ENCODE measurements around the gene NDUFA12.
"Not testable (repeated sequence)": the region's sequence is repeated elsewhere in the genome, so short reads cannot be mapped to it uniquely, and the experiment has no call there.

Gene NDUFA12

DNA sequence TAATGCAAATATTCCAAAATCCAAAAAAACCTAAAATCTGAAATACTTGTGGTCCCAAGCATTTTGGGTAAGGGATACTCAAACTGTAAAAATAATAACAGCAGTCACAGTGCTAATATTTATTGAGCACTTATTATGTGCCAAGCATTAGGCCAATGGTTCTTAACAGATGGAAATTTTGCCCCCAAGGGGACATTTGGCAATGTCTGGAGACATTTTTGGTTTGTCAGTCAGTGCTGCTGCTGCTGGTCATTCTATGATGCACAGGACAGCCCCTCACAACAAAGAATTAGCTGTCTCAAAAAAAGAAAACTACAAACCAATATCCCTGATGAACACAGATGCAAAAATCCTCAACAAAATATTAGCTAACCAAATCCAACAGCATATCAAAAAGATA lies 5.8 kb downstream of the NDUFA12 start:
- DNase-seq (ENCODE audit: low read depth): no peak
- TF ChIP-seq, protein P1, sequence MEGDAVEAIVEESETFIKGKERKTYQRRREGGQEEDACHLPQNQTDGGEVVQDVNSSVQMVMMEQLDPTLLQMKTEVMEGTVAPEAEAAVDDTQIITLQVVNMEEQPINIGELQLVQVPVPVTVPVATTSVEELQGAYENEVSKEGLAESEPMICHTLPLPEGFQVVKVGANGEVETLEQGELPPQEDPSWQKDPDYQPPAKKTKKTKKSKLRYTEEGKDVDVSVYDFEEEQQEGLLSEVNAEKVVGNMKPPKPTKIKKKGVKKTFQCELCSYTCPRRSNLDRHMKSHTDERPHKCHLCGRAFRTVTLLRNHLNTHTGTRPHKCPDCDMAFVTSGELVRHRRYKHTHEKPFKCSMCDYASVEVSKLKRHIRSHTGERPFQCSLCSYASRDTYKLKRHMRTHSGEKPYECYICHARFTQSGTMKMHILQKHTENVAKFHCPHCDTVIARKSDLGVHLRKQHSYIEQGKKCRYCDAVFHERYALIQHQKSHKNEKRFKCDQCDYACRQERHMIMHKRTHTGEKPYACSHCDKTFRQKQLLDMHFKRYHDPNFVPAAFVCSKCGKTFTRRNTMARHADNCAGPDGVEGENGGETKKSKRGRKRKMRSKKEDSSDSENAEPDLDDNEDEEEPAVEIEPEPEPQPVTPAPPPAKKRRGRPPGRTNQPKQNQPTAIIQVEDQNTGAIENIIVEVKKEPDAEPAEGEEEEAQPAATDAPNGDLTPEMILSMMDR (IDR thresholded peaks at IDR 0.05; ENCODE audit: low read length, missing control alignments): no peak
- H3K4me3 ChIP-seq (replicated peaks; ENCODE audit: low read depth, low read length): no peak overlapping the region

DNA sequence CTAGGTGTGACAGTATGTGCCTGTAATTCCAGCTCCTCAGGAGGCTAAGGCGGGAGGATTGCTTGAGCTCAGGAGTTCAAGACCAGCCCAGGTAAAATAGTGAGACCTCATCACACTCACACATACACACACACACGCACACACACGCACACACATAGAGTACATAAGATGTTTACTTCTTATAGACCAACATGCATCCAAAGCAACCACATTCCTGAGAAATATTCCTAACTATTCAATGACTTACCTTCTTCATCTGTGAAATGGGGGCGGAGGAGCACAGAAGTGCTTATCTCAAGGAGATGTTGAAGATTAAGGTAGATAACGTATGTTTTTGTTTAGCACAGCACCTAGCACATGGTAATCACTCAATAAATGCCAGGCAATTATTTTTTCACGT lies 6.4 kb downstream of the NDUFA12 start:
- TF ChIP-seq, protein P1 (IDR thresholded peaks at IDR 0.05; ENCODE audit: low read length, missing control alignments): no peak
- DNase-seq (ENCODE audit: low read depth): no peak
- H3K4me3 ChIP-seq (replicated peaks; ENCODE audit: low read depth, low read length): no peak overlapping the region

DNA sequence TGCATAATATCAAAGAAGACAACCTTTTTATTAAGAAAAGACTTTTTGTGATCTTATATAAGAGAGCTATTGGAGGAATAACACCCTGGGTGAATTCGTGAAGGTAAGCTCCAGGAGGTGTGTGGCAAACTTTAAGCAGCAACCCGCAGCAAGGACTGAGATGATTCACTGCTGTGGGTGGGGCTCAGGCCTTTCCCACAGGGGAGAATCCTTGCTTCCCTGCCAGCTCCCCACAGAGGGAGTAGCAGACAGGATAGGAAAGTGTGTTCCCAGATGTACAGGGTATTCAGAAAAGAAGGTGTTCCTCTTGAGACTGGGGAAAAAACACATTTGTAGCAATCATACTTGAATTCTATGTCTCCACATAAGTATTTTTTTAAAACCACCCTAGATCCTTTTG lies 9.2 kb downstream of the NDUFA12 start:
- peak; percentile 62 for DNase-seq (ENCODE audit: low read depth)

DNA sequence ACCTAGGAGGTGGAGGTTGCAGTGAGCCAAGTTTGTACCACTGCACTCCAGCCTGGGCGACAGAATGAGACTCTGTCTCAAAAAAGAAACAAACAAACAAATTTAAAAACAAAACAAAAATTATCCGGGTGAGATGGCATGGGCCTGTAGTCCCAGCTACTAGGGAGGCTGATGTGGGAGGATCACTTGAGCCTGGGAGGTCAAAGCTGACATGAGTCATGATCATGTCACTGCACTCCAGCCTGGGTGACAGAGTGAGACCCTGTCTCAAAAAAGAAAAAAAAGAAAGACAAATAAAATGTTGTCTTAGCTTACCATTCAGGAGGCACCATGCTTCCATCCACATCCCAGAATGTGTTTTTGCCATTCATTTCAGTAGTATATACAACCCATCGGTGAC lies 9.6 kb downstream of the NDUFA12 start:
- not testable (repeated sequence) for DNase-seq (ENCODE audit: low read depth); H3K4me3 ChIP-seq (replicated peaks; ENCODE audit: low read depth, low read length)

More for the DNA sequence above, 9.2 kb downstream of the NDUFA12 start:
- H3K4me3 ChIP-seq (replicated peaks; ENCODE audit: low read depth, low read length): no peak overlapping the region
- TF ChIP-seq, protein P1 (IDR thresholded peaks at IDR 0.05; ENCODE audit: low read length, missing control alignments): no peak

DNA sequence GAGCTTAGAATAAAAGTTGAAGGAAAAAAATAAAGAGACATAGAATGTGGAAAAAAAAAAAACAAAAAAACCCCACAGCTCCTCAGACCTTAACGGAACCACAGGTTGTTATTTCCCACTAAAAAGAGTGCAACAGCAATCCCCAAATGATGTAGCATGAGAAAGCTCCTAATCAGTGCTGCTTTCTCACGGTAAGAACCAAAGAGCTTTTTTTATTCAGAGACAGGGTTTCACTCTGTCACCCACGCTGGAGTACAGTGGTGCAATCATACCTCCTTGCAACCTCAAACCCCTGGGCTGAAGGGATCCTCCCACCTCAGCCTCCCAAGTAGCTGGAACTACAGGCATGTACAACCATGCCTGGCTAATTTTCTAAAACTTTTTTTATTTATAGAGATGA lies 13.3 kb downstream of the NDUFA12 start:
- no peak for DNase-seq (ENCODE audit: low read depth)
- H3K4me3 ChIP-seq (replicated peaks; ENCODE audit: low read depth, low read length): no peak overlapping the region
- TF ChIP-seq, protein P1 (IDR thresholded peaks at IDR 0.05; ENCODE audit: low read length, missing control alignments): no peak

DNA sequence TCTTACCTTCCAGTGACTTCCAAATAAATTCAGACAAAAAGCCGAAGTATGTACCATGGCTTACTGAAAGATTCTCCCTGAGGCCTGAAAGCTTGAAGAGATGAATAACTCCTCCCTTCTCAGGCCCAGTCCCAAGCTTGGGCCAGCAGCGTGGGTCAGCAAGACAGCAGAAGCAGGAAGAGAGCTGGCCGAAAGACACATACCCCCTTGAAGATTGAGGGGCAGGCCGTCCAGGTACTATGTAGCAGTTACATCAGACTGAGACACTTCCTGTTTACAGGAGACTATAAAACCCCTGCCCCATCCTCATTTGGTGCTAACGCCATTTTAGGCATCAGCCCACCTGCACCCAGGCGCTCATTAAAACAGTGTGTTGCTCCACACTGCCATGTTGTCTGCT lies 15.0 kb downstream of the NDUFA12 start:
- DNase-seq (ENCODE audit: low read depth): no peak
- no peak overlapping the region for H3K4me3 ChIP-seq (replicated peaks; ENCODE audit: low read depth, low read length)
- TF ChIP-seq, protein P1 (IDR thresholded peaks at IDR 0.05; ENCODE audit: low read length, missing control alignments): no peak

DNA sequence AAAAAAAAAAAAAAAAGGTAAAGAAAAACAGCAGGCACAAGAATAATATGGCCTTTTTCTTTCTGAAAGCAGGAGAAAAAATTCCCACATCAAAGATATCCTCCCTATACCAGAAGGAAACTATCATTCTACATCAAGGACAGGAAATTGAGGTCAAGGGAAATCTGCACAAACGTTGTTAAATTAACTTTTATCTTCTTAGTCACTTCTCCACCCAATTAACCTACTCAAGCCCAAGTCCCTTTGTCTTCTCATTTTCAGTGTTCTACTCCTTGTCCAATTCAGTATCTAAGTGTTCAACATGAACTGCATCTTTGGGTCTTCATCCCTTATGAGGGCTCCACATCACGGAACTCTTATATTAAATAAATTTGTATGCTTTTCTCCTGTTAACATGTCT lies 15.7 kb downstream of the NDUFA12 start:
- TF ChIP-seq, protein P1 (IDR thresholded peaks at IDR 0.05; ENCODE audit: low read length, missing control alignments): no peak
- DNase-seq (ENCODE audit: low read depth): no peak
- H3K4me3 ChIP-seq (replicated peaks; ENCODE audit: low read depth, low read length): no peak overlapping the region

Data from fibroblast of pulmonary artery (primary cell).